SU-DHL-6 (cell line): ENCODE data around the gene PRSS21.

Experiments used
- H2AFZ ChIP-seq: fragments of 200-600 bp; sonication (generic); 2 replicates; pipeline ENCODE4 v1.6.1; 2014; ENCODE audit warnings: low read depth, mild to moderate bottlenecking, moderate library complexity, mixed read lengths, antibody characterized with exemption, low read length; ENCODE audit not compliant: severe bottlenecking
- H3F3A ChIP-seq: fragments of 200-600 bp; shearing (Covaris generic); 2 replicates; pipeline ENCODE4 v1.6.0; 2016; ENCODE audit warnings: antibody characterized with exemption, mild to moderate bottlenecking; ENCODE audit not compliant: insufficient read depth
- H3K27ac ChIP-seq: fragments of 200-600 bp; sonication (generic); 2 replicates; pipeline ENCODE4 v1.5.1; 2016; ENCODE audit warnings: low read depth, mild to moderate bottlenecking, low read length, moderate library complexity, mixed read lengths
- H3K27me3 ChIP-seq: fragments of 200-600 bp; sonication (generic), shearing (Covaris generic); 2 replicates; pipeline ENCODE4 v1.6.0; 2014; ENCODE audit warnings: mild to moderate bottlenecking, low read length
- H3K36me3 ChIP-seq: fragments of 200-600 bp; sonication (generic); 2 replicates; pipeline ENCODE4 v1.6.1; 2014; ENCODE audit warnings: mild to moderate bottlenecking, low read length, mixed read lengths
- H3K4me2 ChIP-seq: fragments of 300-600, 200-600 bp; shearing (Covaris generic), sonication (generic); 2 replicates; pipeline ENCODE4 v1.6.0; 2014; ENCODE audit warnings: low read length, low read depth, mild to moderate bottlenecking; ENCODE audit not compliant: poor library complexity, severe bottlenecking
- H3K4me3 ChIP-seq: fragments of 200-600 bp; sonication (generic); 2 replicates; pipeline ENCODE4 v1.5.1; 2014; ENCODE audit warnings: antibody characterized with exemption, low read length, mild to moderate bottlenecking, mixed read lengths; ENCODE audit not compliant: insufficient read depth, poor library complexity, severe bottlenecking
- H3K79me2 ChIP-seq: fragments of 200-600 bp; sonication (generic); 2 replicates; pipeline ENCODE4 v1.6.1; 2014; ENCODE audit warnings: mild to moderate bottlenecking, low read length, moderate library complexity; ENCODE audit not compliant: insufficient read depth
- H3K9ac ChIP-seq: fragments of 200-600 bp; sonication (generic); 2 replicates; pipeline ENCODE4 v1.7.0; 2014; ENCODE audit warnings: mild to moderate bottlenecking, low read length
- H3K9me2 ChIP-seq: fragments of 200-600 bp; sonication (generic); replicated peaks from 2 replicates; pipeline ENCODE4 v1.6.1; 2014; ENCODE audit warnings: low read length; ENCODE audit not compliant: insufficient read depth
- H3K9me3 ChIP-seq: fragments of 200-600 bp; sonication (generic); 2 replicates; pipeline ENCODE4 v1.6.1; 2014; ENCODE audit warnings: low read length, mixed read lengths; ENCODE audit not compliant: insufficient read depth
- H4K20me1 ChIP-seq: fragments of 200-600 bp; sonication (generic); 2 replicates; pipeline ENCODE4 v1.6.1; 2014; ENCODE audit warnings: low read depth, mild to moderate bottlenecking, antibody characterized with exemption, low read length, moderate library complexity, mixed read lengths
- CTCF ChIP-seq: fragments of 200-600 bp; sonication (generic); IDR thresholded peaks from one replicate; pipeline ENCODE4 v1.5.1; 2017; ENCODE audit warnings: antibody characterized with exemption, mild to moderate bottlenecking, low read length, moderate library complexity; ENCODE audit not compliant: insufficient read depth, poor library complexity, severe bottlenecking
- EZH2phosphoT487 ChIP-seq: fragments of 200-600 bp; sonication (generic), shearing (Covaris generic); conservative IDR thresholded peaks from 2 replicates; pipeline ENCODE4 v1.6.1; 2018; ENCODE audit warnings: mild to moderate bottlenecking, antibody characterized with exemption, low read length, moderate library complexity, mixed read lengths

Gene PRSS21

GRCh38 chr16:2840914-2841313, 23.9 kb downstream of the PRSS21 start:
- no peaks in the 10 kb centered on the region for H4K20me1 ChIP-seq
- no peaks in the 10 kb centered on the region for H3K79me2 ChIP-seq
- H3K4me2 ChIP-seq: no peak overlapping the region
- H3K9ac ChIP-seq: no peak overlapping the region
- TF ChIP-seq EZH2phosphoT487 (no peak), CTCF (no peak)
- no peaks in the 10 kb centered on the region for H3F3A ChIP-seq
- H3K27me3 ChIP-seq: no peaks in the 10 kb centered on the region
- H3K4me3 ChIP-seq: no peak overlapping the region
- H3K27ac ChIP-seq: no peak overlapping the region
- no peaks in the 10 kb centered on the region for H3K36me3 ChIP-seq
- H3K9me3 ChIP-seq: no peaks in the 10 kb centered on the region
- H2AFZ ChIP-seq: no peak overlapping the region
- H3K9me2 ChIP-seq: no peaks in the 10 kb centered on the region

GRCh38 chr16:2841606-2842339, 24.7 kb downstream of the PRSS21 start:
- Histone ChIP-seq H3K9ac (no peak overlapping the region), H3K36me3 (no peaks in the 10 kb centered on the region), H3K9me3 (no peaks in the 10 kb centered on the region), H3K4me2 (no peak overlapping the region), H3K27ac (no peak overlapping the region), H4K20me1 (no peaks in the 10 kb centered on the region), H3K4me3 (no peak overlapping the region), H3K27me3 (no peaks in the 10 kb centered on the region), H3K79me2 (no peaks in the 10 kb centered on the region), H3K9me2 (no peaks in the 10 kb centered on the region), H3F3A (no peaks in the 10 kb centered on the region), H2AFZ (no peak overlapping the region)
- TF ChIP-seq CTCF (no peak), EZH2phosphoT487 (no peak)

GRCh38 chr16:2842340-2843000, 25.4 kb downstream of the PRSS21 start:
- H3K4me2 ChIP-seq: no peak overlapping the region

More at GRCh38 chr16:2842340-2843000, 25.4 kb downstream of the PRSS21 start:
- H3K79me2 ChIP-seq: no peaks in the 10 kb centered on the region
- H3F3A ChIP-seq: no peaks in the 10 kb centered on the region
- no peak overlapping the region for H2AFZ ChIP-seq
- no peaks in the 10 kb centered on the region for H4K20me1 ChIP-seq
- no peaks in the 10 kb centered on the region for H3K9me2 ChIP-seq
- H3K27ac ChIP-seq: no peak overlapping the region
- no peaks in the 10 kb centered on the region for H3K9me3 ChIP-seq
- no peaks in the 10 kb centered on the region for H3K27me3 ChIP-seq
- TF ChIP-seq EZH2phosphoT487 (no peak), CTCF (peak; percentile 42)
- H3K4me3 ChIP-seq: no peak overlapping the region
- H3K36me3 ChIP-seq: no peaks in the 10 kb centered on the region
- no peak overlapping the region for H3K9ac ChIP-seq
